Tibial nerve (tissue), 4 donors: ENCODE data around the gene SLC35G3.

Experiments
- CTCF ChIP-seq, 5 experiments: fragments of 200-600 bp in 3 of 5; fragments of 450-650 bp in 2 of 5; sonication (generic) in 3 of 5; IDR thresholded peaks; one replicate each; pipeline ENCODE4 v1.5.1; 2016 to 2019; ENCODE audit warnings: antibody characterized with exemption in 5 of 5, mild to moderate bottlenecking in 3 of 5, moderate library complexity in 2 of 5
- EP300 ChIP-seq, 2 donors: sonication (generic); formaldehyde crosslinking; IDR thresholded peaks; one replicate each; pipeline ENCODE4 v1.6.1; 2017; ENCODE audit warnings: antibody characterized with exemption in 2 of 2, mild to moderate bottlenecking in 1 of 2
- POLR2A ChIP-seq, 2 donors: fragments of 450-650 bp; IDR thresholded peaks; one replicate each; pipeline ENCODE4 v1.6.1; 2017; ENCODE audit warnings: antibody characterized with exemption in 2 of 2, mild to moderate bottlenecking in 2 of 2, moderate library complexity in 2 of 2

GRCh38 chr17:35187481-35187880 lies 6.7 kb downstream of the SLC35G3 start:
- TF ChIP-seq CTCF (IDR thresholded peaks at IDR 0.05) = no peak
- no peak for TF ChIP-seq POLR2A (IDR thresholded peaks at IDR 0.05)
- no peak for TF ChIP-seq EP300 (IDR thresholded peaks at IDR 0.05)
